ENCODE results near the gene ACTL6B.
A peak's percentile ranks its signal among the peaks of the same experiment; 100 is the strongest.
"Not testable (repeated sequence)": the region's sequence is repeated elsewhere in the genome, so short reads cannot be mapped to it uniquely, and the experiment has no call there.

ACTL6B gene

DNA sequence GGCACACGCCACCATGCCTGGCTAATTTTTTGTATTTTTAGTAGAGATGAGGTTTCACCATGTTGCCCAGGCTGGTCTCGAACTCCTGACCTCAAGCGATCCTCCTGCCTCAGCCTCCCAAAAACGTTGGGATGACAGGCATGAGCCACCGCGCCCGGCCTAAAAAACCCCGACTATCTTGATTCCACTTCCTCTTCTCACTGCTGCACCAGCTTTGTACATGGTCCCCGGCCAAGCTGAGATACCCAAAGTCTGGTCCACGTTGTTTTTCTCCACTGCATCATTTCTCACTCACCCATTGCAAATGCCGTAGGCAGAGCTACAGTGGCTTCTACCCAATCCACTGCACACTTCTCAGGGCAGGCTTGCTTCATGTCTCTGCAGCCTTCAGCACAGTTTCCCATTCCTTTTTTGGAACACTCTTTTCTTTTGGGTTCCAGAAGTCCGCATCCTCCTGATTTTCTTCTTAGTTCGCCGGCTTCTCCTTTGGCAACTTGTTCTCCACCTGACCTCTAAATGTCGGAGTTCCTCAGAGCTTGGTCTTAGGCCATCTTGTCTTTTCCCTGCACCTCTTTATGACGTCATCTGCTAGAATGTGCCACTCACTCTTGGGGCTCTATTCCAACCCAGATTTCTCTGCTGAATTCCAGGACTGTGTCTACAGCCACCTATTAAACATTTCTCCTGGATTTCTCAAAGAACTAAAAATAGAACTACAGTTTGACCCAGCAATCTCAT lies 11.3 kb upstream of the ACTL6B start:
- TF ChIP-seq, protein P1, sequence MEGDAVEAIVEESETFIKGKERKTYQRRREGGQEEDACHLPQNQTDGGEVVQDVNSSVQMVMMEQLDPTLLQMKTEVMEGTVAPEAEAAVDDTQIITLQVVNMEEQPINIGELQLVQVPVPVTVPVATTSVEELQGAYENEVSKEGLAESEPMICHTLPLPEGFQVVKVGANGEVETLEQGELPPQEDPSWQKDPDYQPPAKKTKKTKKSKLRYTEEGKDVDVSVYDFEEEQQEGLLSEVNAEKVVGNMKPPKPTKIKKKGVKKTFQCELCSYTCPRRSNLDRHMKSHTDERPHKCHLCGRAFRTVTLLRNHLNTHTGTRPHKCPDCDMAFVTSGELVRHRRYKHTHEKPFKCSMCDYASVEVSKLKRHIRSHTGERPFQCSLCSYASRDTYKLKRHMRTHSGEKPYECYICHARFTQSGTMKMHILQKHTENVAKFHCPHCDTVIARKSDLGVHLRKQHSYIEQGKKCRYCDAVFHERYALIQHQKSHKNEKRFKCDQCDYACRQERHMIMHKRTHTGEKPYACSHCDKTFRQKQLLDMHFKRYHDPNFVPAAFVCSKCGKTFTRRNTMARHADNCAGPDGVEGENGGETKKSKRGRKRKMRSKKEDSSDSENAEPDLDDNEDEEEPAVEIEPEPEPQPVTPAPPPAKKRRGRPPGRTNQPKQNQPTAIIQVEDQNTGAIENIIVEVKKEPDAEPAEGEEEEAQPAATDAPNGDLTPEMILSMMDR (IDR thresholded peaks at IDR 0.05; ENCODE audit: extremely low read depth, missing control alignments) = no peak
- DNase-seq (ENCODE audit: low spot score) = no peak

DNA sequence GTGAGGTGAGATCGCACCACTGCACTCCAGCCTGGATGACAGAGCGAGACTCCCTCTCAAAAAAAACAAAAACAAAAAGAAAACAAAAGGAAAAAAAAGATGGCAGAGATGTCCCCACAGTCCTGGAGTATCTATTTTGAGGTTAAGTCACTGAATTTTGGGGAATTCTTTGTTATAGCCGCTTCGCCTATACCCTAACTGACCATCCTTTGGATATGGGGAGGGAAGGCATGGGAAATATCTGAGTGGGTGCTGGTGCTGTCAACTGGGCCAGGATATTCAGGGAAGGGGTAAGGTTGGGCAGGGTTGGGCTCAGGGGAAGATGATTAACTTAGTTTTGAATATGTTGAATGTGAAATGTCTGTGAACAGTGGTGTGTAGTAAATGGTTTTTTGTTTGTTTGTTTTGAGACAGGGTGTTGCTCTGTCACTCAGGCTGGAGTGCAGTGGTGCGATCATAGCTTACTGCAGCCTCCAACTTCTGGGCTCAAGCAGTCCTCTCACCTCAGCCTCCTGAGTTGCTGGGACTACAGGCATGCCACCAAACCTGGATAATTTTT lies 9.0 kb upstream of the ACTL6B start:
- TF ChIP-seq, protein P1 (IDR thresholded peaks at IDR 0.05; ENCODE audit: extremely low read depth, missing control alignments) = no peak
- DNase-seq (ENCODE audit: low spot score) = no peak

DNA sequence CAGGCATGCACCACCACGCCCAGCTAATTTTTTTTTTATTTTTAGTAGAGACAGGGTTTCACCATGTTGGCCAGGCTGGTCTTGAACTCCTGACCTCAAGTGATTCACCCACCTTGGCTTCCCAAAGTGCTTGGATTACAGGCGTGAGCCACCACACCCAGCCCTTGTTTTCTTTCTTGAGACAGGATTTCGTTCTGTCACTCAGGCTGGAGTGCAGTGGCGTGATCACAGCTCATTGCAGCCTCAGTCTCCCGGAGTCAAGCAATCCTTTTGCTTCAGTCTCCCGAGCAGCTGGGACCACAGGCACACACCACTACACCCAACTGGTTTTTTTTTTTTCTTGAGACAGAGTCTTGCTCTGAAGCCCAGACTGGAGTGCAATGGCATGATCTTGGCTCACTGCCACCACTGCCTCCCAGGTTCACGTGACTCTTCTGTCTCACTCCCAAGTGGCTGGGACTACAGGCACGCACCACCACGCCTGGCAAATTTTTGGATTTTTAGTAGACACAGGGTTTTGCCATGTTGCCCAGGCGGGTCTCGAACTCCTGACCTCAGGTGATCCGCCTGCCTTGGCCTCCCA lies 6.0 kb upstream of the ACTL6B start:
- not testable (repeated sequence) for DNase-seq (ENCODE audit: low spot score)

DNA sequence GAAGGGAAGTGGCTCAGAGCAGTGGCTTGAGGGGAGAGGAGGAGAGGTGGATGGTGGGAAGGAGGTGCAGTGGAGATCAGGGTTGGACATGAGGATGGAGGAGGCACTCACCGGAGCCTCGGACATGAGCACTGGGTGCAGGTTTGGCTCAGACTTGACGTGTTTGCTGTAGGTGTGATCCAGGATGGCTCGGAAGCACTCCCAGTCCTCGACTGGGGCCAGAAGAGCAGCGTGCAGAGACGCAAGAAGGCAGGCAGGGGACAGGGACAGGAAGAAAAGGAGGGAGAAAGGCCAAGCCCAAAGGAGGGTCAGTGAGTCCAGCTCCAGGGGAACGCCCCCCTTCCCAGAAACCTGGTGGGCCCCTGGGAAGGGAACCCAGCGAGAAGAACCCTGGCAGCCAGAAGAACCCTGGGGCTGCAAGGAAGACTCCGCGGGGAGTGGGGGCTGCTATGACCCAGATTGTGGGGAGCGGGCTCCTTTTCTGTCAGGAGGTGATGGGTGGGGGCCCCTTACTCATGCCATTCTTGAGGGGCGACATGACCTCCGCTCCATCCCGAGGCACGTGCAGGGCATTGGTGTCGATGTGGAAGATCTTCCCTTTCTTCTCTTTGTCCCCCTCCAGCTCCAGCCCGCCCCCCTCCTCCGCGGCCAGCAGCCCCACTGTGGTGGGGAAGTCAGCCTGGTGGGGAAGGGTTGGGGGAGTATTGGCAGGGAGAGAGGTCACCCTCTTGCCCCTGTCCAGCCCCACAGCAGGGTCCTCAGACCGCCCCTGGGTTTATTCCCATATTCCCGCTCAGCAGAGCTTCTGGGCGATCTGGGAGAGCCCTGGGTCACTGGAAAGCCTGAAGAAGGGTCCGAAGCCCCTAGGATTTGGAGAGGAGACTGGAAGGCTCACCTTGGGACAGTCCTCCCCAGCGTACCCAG lies 1.1 kb downstream of the ACTL6B start:
- DNase-seq (ENCODE audit: low spot score) = no peak
- TF ChIP-seq, protein P1 (IDR thresholded peaks at IDR 0.05; ENCODE audit: extremely low read depth, missing control alignments) = no peak

DNA sequence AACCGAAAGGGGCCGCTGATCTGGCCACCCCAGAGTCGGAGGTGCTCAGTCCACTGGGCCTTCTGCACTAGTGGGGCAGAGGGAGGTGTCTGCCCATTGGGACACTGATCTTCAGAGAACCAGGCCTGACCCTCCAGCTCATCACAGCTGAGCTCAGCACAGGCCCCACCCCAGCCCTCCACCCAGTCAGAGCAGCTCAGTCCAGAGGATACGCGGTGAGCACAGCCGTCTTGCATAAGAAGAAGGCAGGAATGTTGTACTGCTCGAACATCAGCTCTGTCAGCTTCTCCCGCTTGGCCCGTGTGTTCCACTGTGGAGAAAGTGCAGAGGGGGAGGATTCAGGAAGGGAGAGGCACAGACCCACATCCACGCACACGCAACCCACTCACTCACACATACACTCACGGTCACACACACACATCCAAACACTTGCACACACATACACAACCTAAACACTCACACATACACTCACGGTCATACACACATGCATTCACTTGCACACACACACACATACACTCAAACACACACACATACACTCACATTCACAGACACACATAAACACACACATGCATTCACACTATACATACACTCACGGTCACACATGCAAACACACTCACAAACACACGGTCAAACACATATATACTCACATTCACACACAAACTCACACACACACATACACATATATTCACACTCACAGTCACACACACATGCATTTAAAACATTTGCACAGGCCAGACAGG lies 6.3 kb downstream of the ACTL6B start:
- TF ChIP-seq, protein P1 (IDR thresholded peaks at IDR 0.05; ENCODE audit: extremely low read depth, missing control alignments) = no peak
- DNase-seq (ENCODE audit: low spot score) = no peak

DNA sequence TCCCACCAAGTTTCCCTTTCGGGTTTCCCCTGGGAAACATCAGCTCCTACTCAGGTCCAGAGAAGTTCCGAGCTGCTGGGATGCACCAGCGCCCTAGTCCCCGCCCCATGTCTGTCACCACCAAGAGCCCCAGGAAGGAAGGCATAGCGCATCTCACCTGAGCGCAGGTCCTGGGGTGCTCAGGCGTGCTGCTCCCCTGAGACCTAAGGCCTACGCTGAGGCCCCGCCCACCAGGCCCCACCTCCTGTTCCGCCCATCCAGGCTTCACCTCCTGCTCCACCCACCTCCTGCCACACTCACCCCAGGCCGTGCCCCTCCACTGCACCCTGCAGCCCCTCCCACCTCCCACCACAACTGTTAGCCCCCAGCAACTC lies 13.7 kb downstream of the ACTL6B start:
- peak; percentile 82 for DNase-seq (ENCODE audit: low spot score)
- TF ChIP-seq, protein P1 (IDR thresholded peaks at IDR 0.05; ENCODE audit: extremely low read depth, missing control alignments) = no peak

DNA sequence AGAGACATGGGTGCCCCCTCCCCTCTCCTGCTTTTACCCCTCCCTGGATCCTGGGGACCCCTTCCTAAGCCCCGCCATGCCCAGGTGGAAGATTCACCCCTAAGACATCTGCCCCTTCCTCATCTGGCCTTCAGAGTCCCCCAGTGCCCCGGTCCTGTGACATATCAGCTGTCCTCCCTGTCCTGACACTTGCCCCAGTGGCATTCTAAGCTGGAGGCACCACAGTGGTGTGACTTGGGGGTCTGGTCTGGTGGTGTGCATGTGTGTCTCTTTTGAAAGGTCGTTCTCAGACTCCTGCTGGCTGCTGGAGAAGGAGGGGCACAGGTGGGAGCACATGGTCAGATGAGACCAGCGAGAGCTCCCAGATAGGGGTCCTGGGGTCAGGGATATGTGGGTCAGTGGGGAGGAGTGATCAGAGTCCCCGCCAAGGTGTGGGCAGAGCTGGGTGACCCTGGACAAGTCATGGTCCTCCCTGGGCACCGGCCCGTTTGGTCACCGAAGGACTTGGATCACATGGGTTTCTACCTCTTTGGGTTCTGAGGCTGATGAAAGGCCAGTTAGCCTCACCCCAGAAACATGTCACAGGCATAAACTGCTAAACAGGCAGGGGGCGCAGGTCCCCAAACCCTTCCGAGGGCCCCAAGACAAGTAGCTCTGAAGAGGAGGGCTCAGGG lies 14.3 kb downstream of the ACTL6B start:
- DNase-seq (ENCODE audit: low spot score) = no peak
- TF ChIP-seq, protein P1 (IDR thresholded peaks at IDR 0.05; ENCODE audit: extremely low read depth, missing control alignments) = no peak
